Parathyroid adenoma (tissue), 2 donors: ENCODE data around the gene PRKAG1.

Source experiments
- H2AFZ ChIP-seq: fragments of 300-600 bp; sonication (generic); one replicate; pipeline ENCODE4 v1.7.0; 2017; ENCODE audit warnings: antibody characterized with exemption, mild to moderate bottlenecking
- H3K27ac ChIP-seq: fragments of 300-600 bp; sonication (generic); one replicate; pipeline ENCODE4 v1.7.0; 2017
- H3K27me3 ChIP-seq: fragments of 300-600 bp; sonication (generic); one replicate; pipeline ENCODE4 v1.7.0; 2017; ENCODE audit warnings: low read length; ENCODE audit not compliant: control insufficient read depth, insufficient read depth
- H3K36me3 ChIP-seq: fragments of 300-600 bp; sonication (generic); one replicate; pipeline ENCODE4 v1.7.0; 2017; ENCODE audit warnings: low read length; ENCODE audit not compliant: control insufficient read depth, insufficient read depth
- H3K4me1 ChIP-seq: fragments of 300-600 bp; sonication (generic); one replicate; pipeline ENCODE4 v1.7.0; 2017; ENCODE audit warnings: control low read depth
- H3K4me2 ChIP-seq: fragments of 300-600 bp; sonication (generic); one replicate; pipeline ENCODE4 v1.7.0; 2017; ENCODE audit warnings: low read length
- H3K4me3 ChIP-seq: fragments of 300-600 bp; sonication (generic); one replicate; pipeline ENCODE4 v1.7.0; 2017; ENCODE audit warnings: low read depth, low read length
- H3K79me2 ChIP-seq: fragments of 300-600 bp; sonication (generic); one replicate; pipeline ENCODE4 v1.7.0; 2017; ENCODE audit warnings: control low read depth
- H3K9ac ChIP-seq: fragments of 300-600 bp; sonication (generic); one replicate; pipeline ENCODE4 v1.7.0; 2017; ENCODE audit warnings: mild to moderate bottlenecking
- H3K9me3 ChIP-seq: fragments of 300-600 bp; sonication (generic); one replicate; pipeline ENCODE4 v1.7.0; 2017; ENCODE audit warnings: low read length; ENCODE audit not compliant: control insufficient read depth
- TF ChIP-seq, protein P1 (sequence below): fragments of 300-600 bp; sonication (generic); IDR thresholded peaks from one replicate; pipeline ENCODE4 v1.7.0; 2017; ENCODE audit warnings: antibody characterized with exemption, mild to moderate bottlenecking
- donor health status: primary hyperparathyroidism.

The PRKAG1 gene

GRCh38 chr12:49025463-49025862, 6.9 kb upstream of the PRKAG1 start:
- Histone ChIP-seq H3K9ac (no peak overlapping the region), H3K27ac (no peak overlapping the region), H3K4me2 (no peak overlapping the region), H2AFZ (no peak overlapping the region), H3K4me1 (no peaks in the 10 kb centered on the region), H3K36me3 (no peaks in the 10 kb centered on the region), H3K79me2 (peaks cover 17% of the 10 kb centered on the region), H3K27me3 (no peaks in the 10 kb centered on the region), H3K9me3 (no peaks in the 10 kb centered on the region), H3K4me3 (no peak overlapping the region)
- TF ChIP-seq, protein P1, sequence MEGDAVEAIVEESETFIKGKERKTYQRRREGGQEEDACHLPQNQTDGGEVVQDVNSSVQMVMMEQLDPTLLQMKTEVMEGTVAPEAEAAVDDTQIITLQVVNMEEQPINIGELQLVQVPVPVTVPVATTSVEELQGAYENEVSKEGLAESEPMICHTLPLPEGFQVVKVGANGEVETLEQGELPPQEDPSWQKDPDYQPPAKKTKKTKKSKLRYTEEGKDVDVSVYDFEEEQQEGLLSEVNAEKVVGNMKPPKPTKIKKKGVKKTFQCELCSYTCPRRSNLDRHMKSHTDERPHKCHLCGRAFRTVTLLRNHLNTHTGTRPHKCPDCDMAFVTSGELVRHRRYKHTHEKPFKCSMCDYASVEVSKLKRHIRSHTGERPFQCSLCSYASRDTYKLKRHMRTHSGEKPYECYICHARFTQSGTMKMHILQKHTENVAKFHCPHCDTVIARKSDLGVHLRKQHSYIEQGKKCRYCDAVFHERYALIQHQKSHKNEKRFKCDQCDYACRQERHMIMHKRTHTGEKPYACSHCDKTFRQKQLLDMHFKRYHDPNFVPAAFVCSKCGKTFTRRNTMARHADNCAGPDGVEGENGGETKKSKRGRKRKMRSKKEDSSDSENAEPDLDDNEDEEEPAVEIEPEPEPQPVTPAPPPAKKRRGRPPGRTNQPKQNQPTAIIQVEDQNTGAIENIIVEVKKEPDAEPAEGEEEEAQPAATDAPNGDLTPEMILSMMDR = no peak

DNA sequence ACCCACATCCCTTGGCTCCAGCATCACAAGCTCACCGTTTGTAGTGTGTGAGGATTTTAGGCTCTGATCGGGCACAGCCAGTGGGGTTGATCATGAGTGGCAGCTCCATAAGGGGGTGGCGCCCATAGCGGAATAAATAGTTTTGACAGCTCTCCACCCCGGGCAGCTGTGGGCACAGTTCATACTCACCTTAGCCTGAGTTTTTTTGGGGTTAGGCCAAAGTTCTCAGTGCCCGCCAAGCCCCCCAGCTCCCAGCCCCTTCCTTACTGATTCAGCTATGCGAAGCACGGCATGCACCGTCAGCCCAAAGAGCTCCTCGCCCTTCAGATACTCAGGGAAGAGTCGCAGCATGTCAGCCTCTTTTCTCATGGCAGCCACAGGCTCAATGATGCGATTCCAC, 6.0 kb upstream of the PRKAG1 start:
- Histone ChIP-seq H3K79me2 (peaks cover 17% of the 10 kb centered on the region), H3K27ac (no peak overlapping the region), H3K9me3 (no peaks in the 10 kb centered on the region), H3K4me2 (no peak overlapping the region), H3K9ac (no peak overlapping the region), H3K4me3 (no peak overlapping the region), H3K4me1 (no peaks in the 10 kb centered on the region), H2AFZ (no peak overlapping the region), H3K27me3 (no peaks in the 10 kb centered on the region), H3K36me3 (no peaks in the 10 kb centered on the region)
- TF ChIP-seq, protein P1 = no peak

- Histone ChIP-seq H3K79me2 (peaks cover 12% of the 10 kb centered on the region), H3K36me3 (no peaks in the 10 kb centered on the region), H3K9ac (no peak overlapping the region), H3K27ac (no peak overlapping the region), H3K27me3 (no peaks in the 10 kb centered on the region), H3K4me2 (no peak overlapping the region), H2AFZ (no peak overlapping the region), H3K4me3 (no peak overlapping the region), H3K4me1 (no peaks in the 10 kb centered on the region), H3K9me3 (no peaks in the 10 kb centered on the region)
- TF ChIP-seq, protein P1 = no peak
These were observed 5.2 kb upstream of the PRKAG1 start for GRCh38 chr12:49023812-49024211.

DNA sequence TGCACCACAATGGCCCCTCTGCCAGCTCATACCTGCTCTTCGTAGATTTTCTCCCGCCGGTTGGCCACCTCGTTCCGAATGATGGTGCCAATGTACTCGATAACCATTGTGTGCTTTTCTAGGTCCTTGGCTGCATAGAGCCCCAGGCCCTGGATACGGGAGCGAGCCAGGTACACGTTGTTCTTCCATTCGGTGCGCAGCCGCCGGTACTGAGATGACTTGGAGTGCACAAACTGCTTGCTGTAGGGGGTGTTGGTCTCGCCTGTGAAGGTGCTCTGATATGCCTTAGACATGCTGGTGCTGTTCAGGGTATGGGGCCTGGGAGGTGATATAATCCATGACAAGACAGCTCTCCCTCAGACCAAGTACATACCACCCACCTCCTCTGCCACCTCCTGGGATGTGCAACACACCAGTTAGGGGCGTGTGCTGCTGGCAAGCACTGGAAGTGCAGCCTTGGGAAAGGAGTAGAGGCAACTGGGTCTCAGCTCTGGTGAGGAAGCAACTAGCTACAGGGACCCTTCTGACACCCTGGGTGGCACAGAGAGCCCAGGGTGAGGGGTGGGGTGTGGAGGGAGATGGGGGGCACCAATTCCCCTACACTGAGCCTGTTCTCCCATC, 4.1 kb upstream of the PRKAG1 start:
- Histone ChIP-seq H3K4me2 (no peak overlapping the region), H3K4me1 (peaks cover 4% of the 10 kb centered on the region), H3K27me3 (no peaks in the 10 kb centered on the region), H3K36me3 (no peaks in the 10 kb centered on the region), H3K79me2 (peaks cover 8% of the 10 kb centered on the region), H3K27ac (no peak overlapping the region), H3K9me3 (no peaks in the 10 kb centered on the region), H3K9ac (no peak overlapping the region), H2AFZ (no peak overlapping the region), H3K4me3 (no peak overlapping the region)
- TF ChIP-seq, protein P1 = no peak

DNA sequence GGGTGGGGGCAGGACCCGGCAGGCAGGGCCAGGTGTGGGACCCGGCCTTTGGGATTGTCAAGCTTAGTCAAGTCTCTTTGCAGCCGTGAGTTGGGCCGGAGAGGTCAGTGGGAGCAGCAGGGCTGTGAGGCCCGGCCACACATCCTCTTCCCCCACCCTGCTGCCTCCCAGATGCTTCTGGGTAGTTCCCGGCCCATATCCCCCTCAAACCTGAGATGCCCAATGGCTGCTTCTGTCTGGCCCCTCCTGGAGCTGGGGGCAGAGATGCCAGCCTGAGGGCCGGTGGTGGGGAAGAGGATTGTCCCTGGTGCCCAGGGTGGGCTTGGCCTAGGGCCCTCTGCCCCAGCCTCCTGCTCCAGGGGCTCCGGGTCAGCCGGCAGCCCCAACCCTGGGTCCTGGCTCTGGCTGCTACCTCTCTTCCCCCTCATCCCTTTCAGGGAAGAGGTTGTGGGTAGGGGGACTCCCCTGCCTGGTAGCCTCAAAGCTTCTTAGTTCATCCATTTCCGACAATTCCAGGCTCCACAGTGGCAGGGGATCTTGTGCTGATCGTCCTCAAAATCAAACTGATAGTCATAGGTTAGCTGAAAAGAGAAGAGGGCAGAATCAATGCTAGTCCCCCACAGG, 2.8 kb upstream of the PRKAG1 start:
- TF ChIP-seq, protein P1 = no peak
- Histone ChIP-seq H2AFZ (no peak overlapping the region), H3K79me2 (peaks cover 17% of the 10 kb centered on the region), H3K27ac (no peak overlapping the region), H3K9me3 (no peaks in the 10 kb centered on the region), H3K27me3 (no peaks in the 10 kb centered on the region), H3K36me3 (no peaks in the 10 kb centered on the region), H3K9ac (no peak overlapping the region), H3K4me3 (no peak overlapping the region), H3K4me1 (peaks cover 8% of the 10 kb centered on the region), H3K4me2 (no peak overlapping the region)
